Heart left ventricle (tissue), 16 donors: ENCODE data around the gene CHCHD6. TPM values are rescaled to one million over a fixed set of nuclear protein-coding genes. Genes with fewer than 3 reads are reported as not detected.

Experiments
- ATAC-seq, 4 donors: fragments of 200-7000 bp; cut with Tn5 transposase; one replicate each; pipeline ENCODE4 v1.9.1; 2020 to 2022; ENCODE audit warnings: moderate library complexity in 4 of 4, mild to moderate bottlenecking in 3 of 4, moderate number of reproducible peaks in 1 of 4
- DNase-seq, 5 donors: peaks; one replicate each; pipeline ENCODE4 v3.0.0-alpha.2; 2020
- H3K27ac ChIP-seq, 12 donors: fragments of 200-600 bp; sonication (generic) in 4 of 12; one replicate each; pipeline versions ENCODE4 v1.5.0 to v1.8.0; 2016 to 2022; ENCODE audit warnings: mild to moderate bottlenecking in 2 of 12
- H3K27me3 ChIP-seq, 9 donors: fragments of 200-600 bp; sonication (generic) in 2 of 9; one replicate each; pipeline versions ENCODE4 v1.5.1 to v1.8.0; 2016 to 2022; ENCODE audit warnings: mild to moderate bottlenecking in 3 of 9
- H3K36me3 ChIP-seq, 9 donors: fragments of 200-600 bp; sonication (generic) in 2 of 9; one replicate each; pipeline versions ENCODE4 v1.5.0 to v1.8.0; 2018 to 2022; ENCODE audit warnings: mild to moderate bottlenecking in 2 of 9
- H3K4me1 ChIP-seq, 12 donors: fragments of 200-600 bp; sonication (generic) in 4 of 12; one replicate each; pipeline versions ENCODE4 v1.5.0 to v1.8.0; 2016 to 2022; ENCODE audit warnings: mild to moderate bottlenecking in 3 of 12
- H3K4me3 ChIP-seq, 12 donors: fragments of 200-600 bp; sonication (generic) in 4 of 12; one replicate each; pipeline versions ENCODE4 v1.5.0 to v1.8.0; 2017 to 2022; ENCODE audit warnings: mild to moderate bottlenecking in 9 of 12, moderate library complexity in 4 of 12
- H3K9me3 ChIP-seq, 12 donors: fragments of 200-600 bp; sonication (generic) in 4 of 12; one replicate each; pipeline versions ENCODE4 v1.5.0 to v1.8.0; 2016 to 2022; ENCODE audit warnings: mild to moderate bottlenecking in 1 of 12
- POLR2A ChIP-seq, 2 donors: fragments of 450-650 bp; IDR thresholded peaks; one replicate each; pipeline ENCODE4 v1.6.1; 2017; ENCODE audit warnings: antibody characterized with exemption in 2 of 2, mild to moderate bottlenecking in 2 of 2, moderate library complexity in 2 of 2
- WGBS, 4 donors: extraction: QIAGEN DNeasy Blood & Tissue Kit in 2 of 4; methylation state at CpG; one replicate each; pipeline versions ENCODE4 v1.1.5 to v1.1.7; 2013 to 2018; 5-methylcytosine and 5-hydroxymethylcytosine counted together
- intact Hi-C, 10 donors: fragments of 100-400 bp; cut with DNase I; formaldehyde crosslinking; loops; one replicate each; pipeline versions ENCODE4 v1.11.1 to v1.14.2; 2022
- polyA plus RNA-seq, 2 donors: library from polyadenylated mRNA; stranded (reverse); fragments of 200-250 nt; gene quantifications; one replicate each; pipeline ENCODE4 v1.2.3, GENCODE V29; 2013
- total RNA-seq, 9 donors: library from RNA; depleted of rRNA in 2 of 9; stranded (reverse); fragments of >200 nt in 2 of 9; fragmentation: NEBNext Ultra II Directional in 3 of 9; extraction: Animal tissue kit (Norgen Biotek cat#: 25700) in 3 of 9; gene quantifications; one replicate each; pipeline versions ENCODE4 v1.1.0 to v1.2.4, GENCODE V29; 2016 to 2023
- TF ChIP-seq, protein P1 (sequence below), 12 donors: fragments of 200-600 bp; sonication (generic) in 4 of 12; IDR thresholded peaks; one replicate each; pipeline versions ENCODE4 v1.5.0 to v1.8.0; 2018 to 2022; ENCODE audit warnings: antibody characterized with exemption in 12 of 12, mild to moderate bottlenecking in 5 of 12
- donor health status: ischemic (EF 13 %, LVEDD 7.1; RV severe dilation, severe dysfunction).
- donor health status: healthy with polysubstance abuse.
- donor health status: DM: no; HTN: yes; CAD: no.
- donor health status: DM: no; HTN: no; CAD: no.
- donor health status: ischemic (EF 25% LVEDD 6.9; RV normal size, moderate dysfunction).
- donor health status: ischemic (EF 25% LVEDD 5.7; RV mildly dilated, moderate dysfunction).
- donor health status: healthy.
- donor health status: DM: yes; HTN: yes; CAD: no.
- donor health status: ischemic (EF 35%, LVEDD 5.7; RV mildly dilated, moderate dysfunction).
- donor health status: nonischemic (EF 11% LVEDD 7.7; RV severe dilation, severe dysfunction).
- donor health status: DM: yes; HTN: yes; CAD: no.
- donor health status: PGD.
- donor health status: ischemic (EF 29% LVEDD 5.4; RV normal size, mild dysfunction).
- donor health status: nonischemic (EF 23%, LVEDD 6.1; RV moderate dilation, normal function).

CHCHD6 gene
- total and polyA plus RNA-seq, 11 donors: 7.7 to 29.3 (median 11.6) TPM

GRCh38 chr3:126959136-126959920, 255.3 kb downstream of the CHCHD6 start:
- Histone ChIP-seq H3K27ac (no peak overlapping the region), H3K27me3 (no peaks in the 10 kb centered on the region), H3K4me3 (no peak overlapping the region), H3K36me3 (no peaks in the 10 kb centered on the region), H3K9me3 (no peaks in the 10 kb centered on the region), H3K4me1 (peaks cover 0 to 25% (median 21%) of the 10 kb centered on the region in 12 donors)
- TF ChIP-seq, protein P1, sequence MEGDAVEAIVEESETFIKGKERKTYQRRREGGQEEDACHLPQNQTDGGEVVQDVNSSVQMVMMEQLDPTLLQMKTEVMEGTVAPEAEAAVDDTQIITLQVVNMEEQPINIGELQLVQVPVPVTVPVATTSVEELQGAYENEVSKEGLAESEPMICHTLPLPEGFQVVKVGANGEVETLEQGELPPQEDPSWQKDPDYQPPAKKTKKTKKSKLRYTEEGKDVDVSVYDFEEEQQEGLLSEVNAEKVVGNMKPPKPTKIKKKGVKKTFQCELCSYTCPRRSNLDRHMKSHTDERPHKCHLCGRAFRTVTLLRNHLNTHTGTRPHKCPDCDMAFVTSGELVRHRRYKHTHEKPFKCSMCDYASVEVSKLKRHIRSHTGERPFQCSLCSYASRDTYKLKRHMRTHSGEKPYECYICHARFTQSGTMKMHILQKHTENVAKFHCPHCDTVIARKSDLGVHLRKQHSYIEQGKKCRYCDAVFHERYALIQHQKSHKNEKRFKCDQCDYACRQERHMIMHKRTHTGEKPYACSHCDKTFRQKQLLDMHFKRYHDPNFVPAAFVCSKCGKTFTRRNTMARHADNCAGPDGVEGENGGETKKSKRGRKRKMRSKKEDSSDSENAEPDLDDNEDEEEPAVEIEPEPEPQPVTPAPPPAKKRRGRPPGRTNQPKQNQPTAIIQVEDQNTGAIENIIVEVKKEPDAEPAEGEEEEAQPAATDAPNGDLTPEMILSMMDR (IDR thresholded peaks at IDR 0.05): no peak
- TF ChIP-seq POLR2A (IDR thresholded peaks at IDR 0.05): no peak
- intact Hi-C loops: no loop called here
- WGBS, 4 donors: 78 to 96% (median 88%) methylated on average over 6 to 10 of the region's 10 CpGs
- DNase-seq (peak in 2 of 5 donors; percentile 14 to 19), ATAC-seq (no peak)

GRCh38 chr3:126959921-126960603, 256.0 kb downstream of the CHCHD6 start:
- H3K4me3 ChIP-seq: no peak overlapping the region
- ATAC-seq (no peak), DNase-seq (peak in 2 of 5 donors; percentile 26 to 27)
- H3K36me3 ChIP-seq: no peaks in the 10 kb centered on the region
- intact Hi-C loops: no loop called here
- WGBS, 4 donors: 80 to 85% (median 83%) methylated on average over 11 to 17 of the region's 17 CpGs
- H3K27ac ChIP-seq: peak overlapping the region in 6 of 12 donors; percentile 44 to 76 (median 72)
- no peaks in the 10 kb centered on the region for H3K9me3 ChIP-seq
- H3K27me3 ChIP-seq: no peaks in the 10 kb centered on the region
- TF ChIP-seq, protein P1 (IDR thresholded peaks at IDR 0.05): peak in 1 of 12 donors; percentile 6
- no peak for TF ChIP-seq POLR2A (IDR thresholded peaks at IDR 0.05)
- H3K4me1 ChIP-seq: peaks cover 0 to 25% (median 21%) of the 10 kb centered on the region in 12 donors

GRCh38 chr3:126960604-126960995, 256.6 kb downstream of the CHCHD6 start:
- ATAC-seq: peak; percentile 63 to 86 (median 78)

More at GRCh38 chr3:126960604-126960995, 256.6 kb downstream of the CHCHD6 start:
- H3K36me3 ChIP-seq: no peaks in the 10 kb centered on the region
- H3K27ac ChIP-seq: peak overlapping the region in 10 of 12 donors; percentile 44 to 76 (median 66)
- TF ChIP-seq, protein P1 (IDR thresholded peaks at IDR 0.05): no peak
- no peak for TF ChIP-seq POLR2A (IDR thresholded peaks at IDR 0.05)
- DNase-seq: peak in 4 of 5 donors; percentile 42 to 78 (median 64)
- H3K4me3 ChIP-seq: no peak overlapping the region
- intact Hi-C loops: no loop called here
- 65 to 68% (median 66%) methylated on average over 17 of the region's 17 CpGs for WGBS, 4 donors
- H3K4me1 ChIP-seq: peaks cover 0 to 25% (median 21%) of the 10 kb centered on the region in 12 donors
- no peaks in the 10 kb centered on the region for H3K27me3 ChIP-seq
- H3K9me3 ChIP-seq: no peaks in the 10 kb centered on the region
